Neural progenitor cell (in vitro differentiated cells): ENCODE results near the gene SLC2A4.

Source experiments
- CTCF ChIP-seq: fragments of 200-600 bp; sonication (generic); IDR thresholded peaks from 2 replicates; pipeline ENCODE4 v1.5.1; 2017; ENCODE audit warnings: antibody characterized with exemption, mild to moderate bottlenecking
- EZH2 ChIP-seq: fragments of 200-600 bp; sonication (generic); IDR thresholded peaks from 2 replicates; pipeline ENCODE4 v1.6.1; 2017; ENCODE audit warnings: antibody characterized with exemption, mild to moderate bottlenecking, moderate library complexity

DNA sequence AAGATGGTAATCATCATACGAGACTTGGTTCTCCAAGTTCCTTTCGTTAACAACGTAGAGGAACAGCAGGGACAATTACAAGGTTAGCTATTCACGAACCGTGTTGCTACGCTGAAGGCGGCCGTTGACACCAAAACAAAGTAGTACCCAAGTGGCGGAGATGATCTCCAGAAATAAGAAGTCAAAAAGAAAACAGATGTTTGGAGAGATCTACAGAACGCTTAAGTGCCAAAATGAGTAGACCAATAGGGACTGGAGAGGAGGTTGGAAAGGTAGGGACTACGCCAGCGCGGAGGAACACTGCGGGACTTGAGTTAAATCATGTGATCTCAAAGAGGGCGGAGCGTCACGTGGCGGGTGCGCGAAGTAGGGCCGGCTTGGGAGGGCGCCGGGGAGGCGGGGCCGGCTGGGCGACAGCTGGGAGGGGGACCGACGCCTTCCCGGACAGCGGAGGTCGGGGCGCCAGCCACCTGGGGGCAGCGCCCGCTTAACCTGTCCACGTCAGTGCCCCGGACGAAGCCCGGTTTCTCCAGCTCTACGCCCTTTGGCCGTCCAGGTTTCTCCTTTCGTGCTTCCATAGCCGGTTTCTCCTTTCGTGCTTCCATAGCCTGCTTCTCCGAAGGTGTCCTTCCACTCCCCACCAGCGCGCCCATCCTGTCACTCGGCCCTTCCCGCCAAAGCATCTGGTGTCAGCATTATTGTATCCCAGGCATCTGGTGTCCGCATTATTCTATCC is 38.6 kb upstream of the SLC2A4 start:
- peak; percentile 8 for TF ChIP-seq CTCF
- no peak for TF ChIP-seq EZH2
